ENCODE results near the gene LCA5L. TPM values are rescaled to one million over a fixed set of nuclear protein-coding genes. Genes with fewer than 3 reads are reported as not detected.

The LCA5L gene
- total RNA-seq (2022; extraction: Qiagen RNA extraction) = 0.81 to 1.5 TPM (median 1.0 TPM) in 5 replicates

DNA sequence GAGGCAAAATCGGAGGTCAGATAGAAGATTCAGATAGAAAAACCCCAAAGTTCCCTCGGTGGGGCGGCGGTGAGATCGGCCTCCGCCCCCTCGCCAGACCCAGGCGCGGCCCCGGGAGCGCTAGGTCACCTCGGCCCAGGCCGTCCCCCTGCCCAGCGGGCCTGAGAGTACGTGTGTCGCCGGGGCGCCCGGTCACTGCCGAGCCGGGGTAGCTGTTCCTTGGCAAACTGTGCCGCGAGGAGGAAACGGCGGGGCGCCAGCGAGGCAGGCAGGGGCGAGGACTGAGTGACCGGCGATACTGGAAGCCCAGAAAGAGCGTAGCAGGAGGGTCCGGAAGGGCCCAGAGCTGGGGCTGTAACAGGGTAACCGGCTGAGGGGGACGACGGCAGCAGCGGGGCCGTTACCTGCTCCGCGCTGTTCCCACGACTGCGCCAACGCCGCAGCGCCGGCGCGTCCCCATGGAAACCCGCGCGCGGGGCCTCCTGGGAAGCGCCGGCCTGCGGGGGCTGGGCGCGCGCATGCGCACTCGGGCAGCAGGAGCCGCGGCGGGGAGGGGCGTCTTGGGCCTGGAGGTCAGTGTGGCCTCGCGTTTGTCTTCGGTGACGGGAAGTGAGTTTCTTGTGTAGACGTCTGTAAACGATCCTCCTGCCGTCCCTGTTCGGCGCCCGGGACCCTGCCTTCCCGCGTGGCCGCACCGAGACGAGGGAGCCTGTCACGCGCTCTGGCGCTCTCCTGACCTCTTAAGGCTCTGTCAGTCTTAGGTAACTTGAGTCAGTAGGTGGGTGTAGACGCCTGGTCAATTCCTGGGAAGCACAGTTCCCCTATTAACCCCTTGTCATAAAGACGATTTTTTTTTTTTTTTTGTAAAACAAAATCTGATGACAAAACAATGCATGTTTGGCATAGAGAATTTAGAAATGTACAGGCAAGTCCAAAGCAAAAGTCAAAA is at the start of gene LCA5L:
TSS of gene LCA5L (minus strand) at position 458 of the 949 bp plus-strand sequence. CDS start 17,285 bp downstream, outside the sequence.

DNA sequence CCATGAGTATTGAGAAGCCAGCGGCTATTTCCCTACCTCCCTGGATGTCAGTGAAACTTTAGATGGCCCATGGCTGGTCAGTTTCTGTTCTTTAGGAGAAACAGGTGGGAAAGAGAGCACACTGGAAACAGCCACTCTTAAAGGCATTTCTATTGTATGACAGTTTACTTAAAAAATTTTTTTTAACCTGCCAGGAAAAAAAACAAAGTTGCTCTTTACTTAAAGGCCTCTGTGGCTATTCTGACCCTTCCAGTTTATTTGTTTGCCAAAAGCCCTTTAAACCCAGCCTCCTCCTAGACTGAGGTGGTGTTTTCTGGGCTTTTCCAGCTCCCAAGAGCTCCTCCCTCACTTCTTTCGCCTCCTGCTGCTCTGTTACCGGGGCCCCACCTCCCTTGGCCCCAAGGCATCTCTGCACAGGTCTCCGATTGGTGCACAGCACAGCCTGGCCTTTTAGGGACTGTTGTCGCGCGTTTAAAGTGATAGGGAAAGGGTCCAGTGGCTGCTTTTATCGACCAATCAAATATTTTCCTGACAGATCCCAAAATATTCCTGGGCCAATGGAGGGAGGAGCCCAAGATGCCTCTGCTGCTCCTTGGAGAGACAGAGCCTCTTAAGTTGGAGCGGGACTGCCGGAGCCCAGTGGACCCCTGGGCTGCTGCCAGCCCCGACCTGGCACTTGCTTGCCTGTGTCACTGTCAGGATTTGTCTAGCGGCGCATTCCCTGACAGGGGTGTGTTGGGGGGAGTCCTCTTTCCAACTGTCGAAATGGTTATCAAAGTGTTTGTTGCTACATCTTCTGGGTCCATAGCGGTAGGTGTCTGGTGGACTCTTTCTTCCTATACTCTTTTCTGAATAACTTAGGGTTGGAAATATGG is 6.0 kb upstream of the LCA5L start, which contains the start of gene SH3BGR:
TSS of gene SH3BGR (plus strand) at position 639 of the 875 bp plus-strand sequence. CDS start at position 766, 127 bp downstream.

Other genes starting within 250 kb of the LCA5L start
- 8.0 to 10.8 TPM (median 10.4 TPM) in 5 replicates for gene BRWD1, start 132.1 kb downstream of the LCA5L start, total RNA-seq (2022; extraction: Qiagen RNA extraction)
- gene HMGN1, start 96.7 kb downstream of the LCA5L start, total RNA-seq (2022; extraction: Qiagen RNA extraction) = 159 to 182 TPM (median 171 TPM) in 5 replicates
- gene SH3BGR, start 6.2 kb upstream of the LCA5L start, total RNA-seq (2022; extraction: Qiagen RNA extraction) = 0.49 to 0.95 TPM (median 0.73 TPM) in 5 replicates
- gene B3GALT5, start 167.2 kb upstream of the LCA5L start, total RNA-seq (2022; extraction: Qiagen RNA extraction) = 0.08 to 0.18 TPM (median 0.10 TPM) in 5 replicates